GM21529 (cell line): ENCODE data around the gene GRIN2C.

ENCODE experiments used
- ATAC-seq: cut with Tn5 transposase; IDR thresholded peaks from one replicate; pipeline ENCODE4 v1.9.1; 2021; ENCODE audit not compliant: unreplicated experiment

GRIN2C gene

DNA sequence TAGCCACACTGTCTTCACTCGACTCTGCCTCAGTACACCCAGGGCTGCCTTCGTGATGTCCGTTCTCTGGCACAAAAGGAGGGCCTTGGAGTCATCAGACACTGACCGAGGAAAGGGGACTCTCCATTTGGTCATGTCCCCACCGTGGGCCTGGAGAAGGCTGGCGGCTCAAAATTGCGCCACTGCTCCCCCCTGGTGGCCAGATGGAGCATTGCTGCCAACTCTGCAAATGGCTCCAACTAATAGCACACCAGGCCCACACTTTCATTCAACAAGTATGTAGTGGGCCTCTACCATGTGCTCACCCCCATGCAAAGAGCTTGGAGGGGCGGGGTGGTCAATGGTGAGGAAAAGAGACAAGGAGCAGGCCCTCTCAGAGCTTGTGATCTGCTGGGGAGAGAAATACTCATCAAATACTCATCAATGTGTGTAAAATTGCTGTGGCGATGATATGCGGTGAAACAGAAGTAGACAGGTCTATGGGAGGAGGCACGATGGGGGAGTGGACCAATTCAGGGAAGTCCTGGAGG, 5.2 kb upstream of the GRIN2C start:
- no peak for ATAC-seq

DNA sequence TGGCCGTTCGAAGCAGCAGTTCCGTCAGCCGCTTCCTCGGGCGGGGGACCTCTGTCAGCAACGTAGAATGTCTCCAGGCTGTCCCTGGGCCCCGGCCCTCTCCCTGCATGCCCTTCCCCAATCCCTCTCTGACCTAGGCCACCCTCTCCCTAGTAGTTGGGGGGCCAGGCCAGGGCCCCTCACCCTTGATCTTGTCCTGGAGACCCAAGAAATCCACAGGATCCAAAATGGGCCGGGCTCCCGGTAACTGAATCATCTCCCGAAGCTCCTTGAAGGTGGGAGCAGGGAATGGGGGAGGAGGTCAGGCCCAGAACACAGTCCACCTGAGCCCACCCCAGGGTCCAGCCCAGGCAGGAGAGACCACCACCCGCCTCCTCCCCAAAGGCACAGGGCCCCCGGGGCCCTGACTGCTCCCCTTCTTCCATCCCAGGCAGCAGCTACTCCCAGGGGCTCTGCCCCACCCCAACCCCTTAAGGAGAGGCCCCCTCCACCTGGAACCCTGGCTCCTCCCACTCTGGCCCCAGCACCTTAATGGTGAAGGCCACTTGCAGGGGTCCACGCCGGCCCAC, 4.7 kb upstream of the GRIN2C start:
- ATAC-seq, result no peak

DNA sequence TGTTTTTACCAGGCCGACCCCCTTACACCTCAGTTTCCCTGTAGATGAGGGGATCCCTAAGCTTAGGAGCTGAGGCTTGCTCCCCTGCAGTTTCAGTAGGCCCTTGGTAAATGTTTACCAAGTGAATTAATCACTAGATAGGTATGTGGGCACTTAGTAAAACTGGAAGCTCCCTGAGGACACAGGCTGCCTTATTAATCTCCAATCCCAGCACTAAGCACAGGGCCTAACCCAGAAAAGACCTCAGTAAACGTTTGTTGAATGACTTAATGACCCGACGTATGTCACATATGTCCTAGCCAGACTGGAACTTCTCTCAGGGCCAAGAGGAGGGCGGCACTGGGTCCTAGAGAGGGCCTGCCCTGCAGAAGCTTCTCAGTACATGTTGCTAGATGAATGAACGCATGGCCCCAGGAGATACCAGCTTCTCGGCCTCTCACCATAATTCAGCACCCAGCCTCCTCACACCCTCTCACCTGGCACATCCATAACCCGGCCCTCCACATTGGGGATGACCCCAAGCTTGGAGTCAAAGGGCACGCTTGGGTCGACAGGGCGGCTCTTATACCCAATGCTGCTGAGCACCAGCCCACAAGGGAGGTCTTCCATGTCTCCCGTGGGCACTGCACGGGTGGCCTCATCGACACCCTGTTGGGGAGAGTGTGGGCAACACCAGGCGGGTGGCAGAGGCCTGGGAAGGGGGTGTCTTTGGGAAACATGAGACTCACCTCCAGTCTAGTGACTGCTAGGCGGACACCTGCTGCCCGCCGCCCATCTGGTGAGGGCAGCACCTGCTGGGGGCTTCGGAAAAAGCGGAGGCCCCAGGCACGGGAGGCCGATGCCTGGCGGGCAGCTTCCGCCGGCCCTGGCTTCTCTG, 4.0 kb upstream of the GRIN2C start:
- no peak for ATAC-seq

DNA sequence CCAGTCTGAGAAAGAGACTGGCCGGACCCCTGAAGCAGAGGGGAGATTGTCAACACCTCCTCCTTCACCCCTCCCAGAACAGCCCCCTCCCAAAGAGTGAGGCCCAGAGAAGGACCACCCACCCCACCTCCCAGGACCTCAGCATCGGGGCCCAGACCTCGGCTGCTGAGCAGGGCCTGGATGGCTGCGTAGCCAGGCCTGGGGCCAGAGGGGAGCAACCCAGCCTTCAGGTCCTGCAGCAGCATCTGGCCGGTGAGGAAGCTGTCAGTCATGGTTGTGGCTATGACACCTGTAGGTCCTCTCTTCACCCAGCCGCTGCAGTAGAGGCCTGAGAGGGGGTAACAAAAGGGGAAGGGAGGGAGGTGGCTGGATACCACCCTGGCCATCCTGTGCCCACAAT, 3.2 kb upstream of the GRIN2C start:
- ATAC-seq, result no peak

DNA sequence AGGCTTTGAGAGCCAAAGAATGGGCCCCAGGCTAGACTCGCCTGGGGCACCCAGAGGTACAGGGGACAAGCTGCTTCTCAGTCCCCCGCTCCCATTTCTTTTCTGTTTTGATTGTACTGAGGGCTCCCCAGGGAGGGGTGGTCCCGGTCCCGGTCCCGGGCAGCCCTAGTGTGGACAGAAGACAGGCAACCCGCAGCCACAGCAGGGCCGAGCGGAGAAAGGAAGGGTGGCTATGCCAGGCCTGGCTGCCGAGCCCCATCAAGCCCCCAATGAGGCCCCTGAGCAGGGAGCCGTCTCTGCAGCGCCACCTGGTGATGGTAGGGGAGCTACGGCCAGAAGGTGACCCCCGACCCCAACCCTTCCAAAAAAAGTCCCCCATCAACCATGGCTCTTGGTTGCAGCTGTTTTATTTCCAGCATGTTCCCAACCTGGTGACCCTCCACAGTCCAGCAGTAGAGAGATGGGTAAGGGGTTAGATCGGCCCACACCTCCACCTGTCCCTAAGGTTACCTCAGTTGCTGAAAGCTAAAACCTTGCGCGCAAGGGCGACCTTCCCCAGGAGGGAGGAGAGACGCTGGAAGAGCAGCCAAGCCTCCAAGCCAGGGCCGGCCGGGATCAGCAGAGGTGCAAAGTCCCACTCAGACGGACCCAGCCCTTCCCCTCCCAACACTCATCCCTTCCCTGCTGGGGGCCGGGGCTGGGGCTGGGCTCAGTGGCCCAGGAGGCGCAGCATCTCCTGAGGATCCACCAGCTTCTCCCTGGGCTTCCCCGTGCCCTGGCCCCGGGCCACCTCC, 2.6 kb upstream of the GRIN2C start:
- ATAC-seq, result no peak

DNA sequence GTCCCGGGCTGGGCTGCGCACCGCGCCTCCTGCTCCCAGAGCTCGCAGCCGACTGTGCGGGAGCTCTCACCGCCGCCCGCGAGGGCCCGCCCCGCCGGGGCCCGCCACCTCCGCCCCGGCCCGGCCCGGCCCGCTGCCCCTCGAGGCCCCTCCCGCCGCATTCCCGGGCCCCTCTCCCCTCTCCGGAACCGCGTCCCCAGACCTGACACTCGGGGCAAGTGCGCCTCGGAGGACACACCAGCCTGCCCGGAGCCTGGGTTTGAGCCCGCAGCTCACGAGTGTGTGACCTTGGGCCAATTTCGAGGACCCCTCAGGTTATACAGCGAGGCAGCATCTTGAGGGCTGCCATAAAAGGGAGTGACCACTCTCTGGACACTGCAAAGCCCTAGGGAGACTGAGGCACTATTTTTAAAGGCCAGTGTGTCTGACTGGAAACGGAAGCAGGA, 2.0 kb upstream of the GRIN2C start:
- no peak for ATAC-seq

DNA sequence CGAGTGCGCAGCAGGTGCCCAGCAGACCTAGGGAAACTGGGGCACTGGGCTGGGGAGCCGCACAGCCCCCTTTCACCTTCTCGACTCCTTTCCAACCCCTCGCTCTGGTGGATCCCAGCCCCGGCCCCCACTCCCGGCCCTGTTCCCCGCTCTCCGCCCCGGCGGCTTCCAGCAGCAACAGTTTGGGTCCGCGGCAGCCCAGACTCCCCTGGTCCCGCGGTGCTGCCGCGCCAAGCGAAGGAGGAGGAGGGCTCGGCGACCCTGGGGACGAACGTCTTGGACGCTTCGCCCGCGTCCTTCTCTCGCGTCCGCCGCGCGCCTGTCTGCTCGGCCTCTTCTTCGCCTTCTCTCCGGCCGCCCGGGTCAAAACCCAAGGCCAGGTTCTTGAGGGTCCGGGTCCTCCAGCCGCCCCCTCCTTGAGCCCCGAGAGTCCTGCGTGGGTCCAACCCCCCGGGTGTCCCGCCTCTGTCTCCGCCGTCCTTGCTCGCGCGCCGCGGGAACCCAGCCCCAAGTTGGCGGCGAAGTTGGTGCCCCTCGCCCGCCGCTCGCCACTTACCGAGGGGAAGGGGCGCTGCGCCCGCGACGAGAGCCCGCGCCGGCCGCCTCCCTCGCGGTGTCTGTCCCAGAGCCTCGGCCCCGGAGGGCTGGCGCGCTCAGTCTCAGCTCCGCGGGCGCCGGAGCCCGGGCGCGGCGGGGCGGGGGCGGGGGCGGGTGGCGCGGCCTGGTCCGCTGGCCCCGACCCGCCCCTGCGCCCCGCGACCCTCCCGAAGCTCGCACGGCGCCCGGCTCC, 1.4 kb upstream of the GRIN2C start:
- no peak for ATAC-seq

DNA sequence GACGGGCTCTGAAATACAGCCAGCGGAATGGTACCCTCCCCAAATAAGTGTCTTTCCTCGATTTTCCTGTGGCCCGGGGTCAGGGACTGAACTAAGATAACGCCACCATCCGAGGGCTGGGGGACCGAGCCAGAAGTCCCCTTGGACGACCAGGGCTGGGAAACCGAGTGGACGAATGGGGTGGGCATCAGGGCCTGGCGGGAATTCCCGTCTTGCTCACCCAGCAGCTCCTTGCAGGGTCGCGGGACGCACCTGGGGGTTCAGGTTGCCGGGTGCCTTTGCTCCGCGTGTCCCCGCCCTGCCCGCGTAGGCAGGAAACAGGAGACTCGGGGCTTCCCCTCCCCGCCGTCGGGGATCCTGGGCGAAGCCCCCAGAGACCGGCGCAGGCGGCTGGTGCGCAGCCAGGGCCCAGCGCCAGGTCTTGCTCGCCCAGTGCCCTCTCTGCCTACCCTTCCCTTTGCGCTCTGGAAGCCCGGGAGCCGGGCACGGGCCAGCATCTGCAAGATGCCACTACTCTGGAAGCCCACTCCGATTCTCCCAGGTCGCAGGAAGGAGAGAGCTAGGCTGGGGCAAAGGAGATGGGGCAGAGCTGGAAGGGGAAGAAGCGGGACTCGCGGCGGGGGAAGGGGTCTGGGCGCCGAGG, 665 bp upstream of the GRIN2C start:
- ATAC-seq, result no peak

DNA sequence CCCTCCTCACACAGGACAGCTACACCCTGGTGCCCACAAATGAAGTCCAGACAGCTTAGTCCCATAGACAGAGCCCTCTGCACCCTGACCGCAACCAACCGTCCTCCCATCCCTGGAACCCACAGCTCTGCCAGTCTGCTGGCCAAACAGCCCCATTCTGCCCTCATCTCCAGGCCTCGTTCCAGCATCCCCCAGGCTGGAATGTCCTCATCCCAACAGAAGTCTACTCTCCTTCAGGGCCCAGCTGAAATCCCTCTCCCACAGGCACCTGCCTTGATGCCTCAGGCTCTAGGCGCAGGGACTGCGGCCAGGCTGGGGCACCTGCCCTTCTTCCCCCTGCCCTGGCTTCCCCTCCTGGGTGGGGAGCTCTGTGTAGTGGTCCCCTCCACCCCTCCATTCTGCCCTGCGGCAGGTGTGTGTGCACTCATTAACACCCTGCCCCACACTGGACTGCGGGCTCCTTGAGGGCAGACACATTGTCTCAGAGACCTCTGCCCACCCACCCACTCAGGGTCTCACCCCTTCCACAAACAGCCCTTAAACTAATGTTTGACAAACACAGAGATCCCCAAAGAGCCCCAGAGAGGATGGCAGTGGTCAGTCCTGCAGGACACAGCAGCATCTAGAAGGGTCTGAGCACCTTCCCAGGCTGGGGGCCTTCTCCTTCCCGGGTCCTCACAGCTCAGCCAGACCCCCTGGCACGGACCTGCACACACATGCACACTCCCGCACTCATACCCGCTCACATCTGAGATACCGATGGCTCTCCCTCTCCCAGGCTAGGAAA, 820 bp downstream of the GRIN2C start:
- ATAC-seq, result no peak

DNA sequence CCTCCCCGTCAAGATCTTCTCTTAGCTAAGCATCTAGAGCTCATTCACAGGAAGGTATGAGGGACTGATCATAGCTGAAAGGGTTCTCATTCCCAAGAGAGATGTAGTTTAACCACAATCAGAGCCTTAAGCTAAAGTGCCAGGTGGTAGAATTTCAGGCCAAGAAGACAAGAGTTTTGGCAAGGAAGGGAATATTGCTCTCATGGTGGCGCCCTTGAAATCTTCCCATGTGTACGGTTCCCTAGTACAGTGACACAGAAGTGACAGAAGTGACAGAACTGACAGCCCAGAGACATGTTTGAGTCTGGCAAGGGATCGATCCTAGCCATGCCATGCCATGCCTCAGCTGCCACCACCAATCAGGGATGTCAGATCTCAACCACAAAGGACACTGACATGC, 2.5 kb downstream of the GRIN2C start:
- no peak for ATAC-seq

DNA sequence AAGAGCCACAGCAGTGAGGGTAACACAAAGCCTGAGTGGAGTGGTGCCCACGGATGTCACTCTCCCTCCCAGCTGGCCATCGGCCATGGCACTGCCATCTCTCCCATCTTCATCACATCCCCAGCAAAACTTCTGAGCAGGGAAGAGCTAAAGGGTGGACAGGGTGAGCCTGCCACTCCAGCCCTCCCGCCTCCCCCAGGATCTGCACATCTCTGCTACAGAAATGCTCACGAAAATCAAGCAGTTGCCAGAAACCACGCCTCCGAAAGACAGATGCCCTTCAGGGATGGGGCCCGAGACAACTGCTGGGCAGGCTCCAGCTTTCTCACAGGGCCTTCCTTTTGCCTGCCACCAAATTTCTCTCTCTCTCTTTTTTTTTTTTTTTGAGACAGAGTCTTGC, 3.6 kb downstream of the GRIN2C start:
- ATAC-seq, result no peak

DNA sequence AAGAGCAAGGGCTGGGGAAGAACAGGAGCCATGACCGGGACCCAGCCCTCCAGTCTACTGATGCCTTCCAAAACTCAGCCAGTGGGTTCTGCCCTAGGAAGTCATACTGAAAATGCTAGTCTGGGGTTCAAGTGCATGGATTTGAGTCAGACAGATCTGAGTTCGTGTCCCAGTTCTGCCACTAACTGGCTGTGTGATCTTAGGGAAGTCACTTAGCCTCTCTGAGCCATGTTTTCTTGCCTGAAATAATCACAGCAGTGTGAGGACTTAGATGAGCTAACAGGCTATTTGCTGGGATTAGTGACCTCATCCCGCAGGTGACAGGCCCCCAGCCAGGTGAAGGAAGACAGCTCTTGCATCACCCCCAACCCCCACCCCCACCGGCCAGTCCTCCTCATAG, 4.4 kb downstream of the GRIN2C start:
- ATAC-seq, result no peak

DNA sequence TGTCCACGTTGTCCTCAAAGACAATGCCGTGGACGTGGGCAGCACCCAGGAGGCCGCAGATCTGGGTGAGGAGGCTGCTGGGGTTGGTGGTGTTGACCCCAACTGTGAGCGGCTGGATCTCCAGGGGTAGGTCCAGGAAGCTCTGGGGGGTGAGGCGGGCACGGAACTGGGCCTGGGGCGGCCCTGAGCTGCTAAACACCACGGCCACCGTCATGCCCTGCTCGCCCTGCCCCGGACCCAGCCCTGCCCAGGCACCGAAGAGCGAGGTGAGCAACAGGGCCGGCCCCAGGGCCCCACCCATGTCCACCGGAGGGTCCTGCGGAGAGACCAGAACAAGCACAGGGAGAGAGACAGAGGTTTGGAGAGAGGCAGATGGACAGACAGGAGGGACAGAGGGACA, 4.9 kb downstream of the GRIN2C start:
- ATAC-seq, result no peak

DNA sequence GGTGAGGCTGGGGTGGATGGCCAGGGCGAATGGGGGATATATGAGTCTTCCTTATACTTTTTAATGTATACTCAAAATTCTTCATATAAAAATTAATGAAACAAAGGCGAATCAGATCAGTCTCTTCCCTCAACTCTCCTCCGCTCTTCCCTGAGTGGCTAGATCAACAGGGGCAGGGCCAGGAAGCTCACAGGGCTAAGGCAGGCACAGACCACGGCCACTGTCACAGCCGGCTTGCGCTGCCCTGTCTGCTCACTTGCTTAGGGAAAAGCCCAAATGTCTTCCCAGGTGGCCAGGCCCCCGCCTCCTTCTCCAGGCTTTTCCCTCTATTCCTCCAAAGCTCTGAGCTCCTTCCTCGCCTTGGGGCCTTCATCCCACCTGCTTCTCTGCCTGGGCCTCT, 6.0 kb downstream of the GRIN2C start:
- no peak for ATAC-seq

DNA sequence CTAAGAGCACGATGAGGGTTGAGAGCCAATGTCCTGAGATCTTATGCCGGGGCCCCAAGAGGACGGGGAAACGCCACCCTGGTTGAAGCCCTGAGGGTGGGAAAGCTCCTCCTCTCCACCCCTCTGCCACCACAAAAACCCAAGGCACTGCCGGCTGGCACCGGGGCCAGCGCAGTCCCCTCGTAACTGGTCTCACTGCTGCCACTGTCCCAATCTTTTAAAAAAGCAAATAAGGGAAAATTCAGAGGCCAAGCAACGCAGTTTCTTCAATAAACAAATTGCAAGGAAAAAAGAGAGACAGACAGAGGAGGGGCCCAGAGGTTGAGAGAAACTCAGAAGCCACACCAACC, 6.7 kb downstream of the GRIN2C start:
- ATAC-seq, result no peak

DNA sequence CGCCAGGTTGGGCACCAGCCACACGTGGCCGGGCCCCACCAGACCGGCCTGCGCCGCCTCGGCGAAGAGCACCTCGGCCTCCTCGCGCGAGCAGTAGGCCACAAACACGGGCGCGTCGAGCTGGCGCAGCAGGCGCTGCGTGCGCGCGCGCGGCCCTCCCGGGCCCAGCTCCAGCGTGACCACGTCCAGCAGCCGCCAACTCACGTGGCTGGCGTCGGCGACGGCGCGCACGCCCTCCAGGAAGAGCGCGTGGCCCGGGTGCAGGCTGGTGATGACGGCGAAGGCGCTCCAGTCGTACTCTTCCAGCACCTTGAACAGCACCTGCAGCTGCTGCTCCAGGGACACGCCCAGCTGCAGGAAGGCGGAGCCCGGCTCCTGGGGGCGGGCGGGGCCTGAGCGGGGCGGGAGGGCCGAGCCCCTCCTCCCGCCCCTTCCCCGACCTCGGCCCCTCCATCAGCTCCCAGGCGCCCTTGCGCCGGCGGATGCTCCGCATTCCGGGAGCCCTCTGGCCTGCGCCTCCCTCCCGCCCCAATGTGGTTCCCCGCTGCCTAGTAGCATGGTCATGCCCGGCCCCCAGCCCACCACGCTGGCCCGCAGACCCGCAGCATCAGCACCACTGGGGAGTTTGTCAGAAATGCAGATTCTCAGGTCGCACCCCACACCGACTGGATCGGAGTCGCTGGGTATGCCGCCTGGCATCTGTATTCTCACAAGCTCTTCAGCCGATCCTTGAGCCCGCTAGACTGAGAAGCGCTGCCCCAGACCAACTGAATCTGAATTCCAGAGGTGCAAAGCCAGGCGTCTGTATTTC, 7.2 kb downstream of the GRIN2C start:
- no peak for ATAC-seq

DNA sequence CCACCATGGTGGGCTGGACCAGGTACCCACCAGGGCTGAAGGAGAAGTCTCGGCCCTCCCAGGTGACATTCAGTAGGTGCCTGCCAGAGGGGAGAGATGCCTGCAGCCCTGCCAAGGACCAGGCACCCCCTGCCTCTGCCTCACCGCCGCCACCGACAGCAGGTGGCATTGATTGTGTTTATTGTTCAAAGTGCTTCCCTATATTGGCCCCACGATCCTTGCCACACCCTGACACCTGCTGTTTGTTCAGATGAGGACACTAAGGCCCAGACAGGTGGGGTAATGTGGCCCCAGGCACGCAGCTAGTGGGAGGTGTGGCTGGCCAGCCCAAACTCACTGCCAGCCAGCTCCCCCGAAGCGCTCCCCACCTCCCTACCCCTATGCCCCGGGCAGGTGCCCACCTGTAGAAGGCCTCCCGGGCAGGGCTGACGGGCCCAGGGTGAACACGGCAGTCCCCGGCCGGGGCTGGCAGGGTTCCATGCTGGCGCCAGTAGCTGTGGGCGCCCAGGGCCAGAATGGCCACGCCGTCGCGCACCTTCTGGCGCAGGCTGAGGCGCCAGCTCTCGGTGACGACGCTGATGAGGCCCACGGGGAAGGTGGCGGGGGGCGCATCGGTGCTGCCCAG, 8.0 kb downstream of the GRIN2C start:
- ATAC-seq, result no peak

DNA sequence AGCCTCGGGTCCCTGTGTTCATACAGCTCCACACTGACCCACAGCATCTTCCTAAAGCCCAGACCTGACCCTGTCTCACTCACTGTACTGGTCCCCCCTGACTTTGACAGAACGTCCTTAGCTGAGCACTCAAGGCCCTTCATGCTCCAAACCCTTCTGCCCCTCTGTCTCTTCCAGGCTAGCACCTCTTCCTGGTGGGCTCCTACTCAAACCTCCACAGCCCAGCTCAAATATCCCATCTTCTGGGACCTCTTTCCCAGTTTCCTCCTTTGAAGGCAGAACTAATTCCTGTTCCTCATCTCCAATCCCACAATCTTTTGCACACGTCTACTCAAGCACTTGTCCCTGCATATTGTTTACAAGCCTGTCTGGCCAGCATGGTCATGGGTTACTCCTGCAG, 8.8 kb downstream of the GRIN2C start:
- no peak for ATAC-seq
